Right lobe of liver (tissue), 4 donors: Measurements from ENCODE around the gene BAAT.

Experiments used
- CTCF ChIP-seq, 4 donors: fragments of 200-600 bp in 3 of 4; fragments of 450-650 bp in 1 of 4; IDR thresholded peaks; one replicate each; pipeline versions ENCODE4 v1.5.1 to v1.8.0; 2016 to 2022; ENCODE audit warnings: antibody characterized with exemption in 4 of 4, mild to moderate bottlenecking in 2 of 4
- POLR2A ChIP-seq: fragments of 450-650 bp; IDR thresholded peaks from one replicate; pipeline ENCODE4 v1.6.1; 2017; ENCODE audit warnings: antibody characterized with exemption, mild to moderate bottlenecking
- donor health status: DM: no; HTN: no; CAD: no.
- donor health status: DM: no; HTN: no; CAD: no.
- donor health status: DM: no; HTN: yes; CAD: no.

- peak; percentile 40 to 54 (median 50) for TF ChIP-seq CTCF (IDR thresholded peaks at IDR 0.05)
- no peak for TF ChIP-seq POLR2A
Observed at GRCh38 chr9:101388507-101388993, 3.7 kb upstream of the BAAT start.
